ENCODE results near the gene TIMP4. TPM values are rescaled to one million over a fixed set of nuclear protein-coding genes. Genes with fewer than 3 reads are reported as not detected.
A peak's percentile ranks its signal among the peaks of the same experiment; 100 is the strongest.

TIMP4 gene
- total RNA-seq, 1 experiment from 2014 or later: 40.3 TPM

- no peak for DNase-seq
- Histone ChIP-seq H3K27me3 (ENCODE audit: control insufficient read depth, insufficient read depth, low read length) (no peaks in the 10 kb centered on the region), H3K4me3 (ENCODE audit: insufficient read depth, low read depth, low read length) (no peak overlapping the region), H3K36me3 (replicated peaks; ENCODE audit: control insufficient read depth, insufficient read depth, low read length) (no peaks in the 10 kb centered on the region; the same call in 1 of the 2 replicates)
Observed at GRCh38 chr3:12178091-12178820, 19.5 kb upstream of the TIMP4 start.

DNA sequence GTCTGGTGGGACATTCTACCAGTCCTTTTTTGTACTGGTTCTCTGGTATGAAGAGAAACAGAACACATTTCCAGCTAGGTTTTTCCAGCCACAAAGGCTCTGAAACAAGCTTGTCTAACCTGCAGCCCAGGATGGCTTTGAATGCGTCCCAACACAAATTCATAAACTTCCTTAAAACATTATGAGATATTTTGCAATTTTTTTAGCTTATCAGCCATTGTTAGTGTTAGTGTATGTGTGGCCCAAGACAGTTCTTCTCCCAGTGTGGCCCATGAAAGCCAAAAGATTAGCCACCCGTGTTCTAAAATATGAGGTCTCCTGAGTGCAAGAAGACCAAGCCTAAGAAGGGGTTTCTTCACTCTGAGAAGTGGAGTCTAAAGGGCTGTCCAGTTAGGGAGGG, 18.4 kb upstream of the TIMP4 start:
- DNase-seq: no peak
- H3K27me3 ChIP-seq (ENCODE audit: control insufficient read depth, insufficient read depth, low read length): no peaks in the 10 kb centered on the region
- no peak overlapping the region for H3K4me3 ChIP-seq (ENCODE audit: insufficient read depth, low read depth, low read length)
- H3K36me3 ChIP-seq (replicated peaks; ENCODE audit: control insufficient read depth, insufficient read depth, low read length): peaks cover 2% of the 10 kb centered on the region

DNA sequence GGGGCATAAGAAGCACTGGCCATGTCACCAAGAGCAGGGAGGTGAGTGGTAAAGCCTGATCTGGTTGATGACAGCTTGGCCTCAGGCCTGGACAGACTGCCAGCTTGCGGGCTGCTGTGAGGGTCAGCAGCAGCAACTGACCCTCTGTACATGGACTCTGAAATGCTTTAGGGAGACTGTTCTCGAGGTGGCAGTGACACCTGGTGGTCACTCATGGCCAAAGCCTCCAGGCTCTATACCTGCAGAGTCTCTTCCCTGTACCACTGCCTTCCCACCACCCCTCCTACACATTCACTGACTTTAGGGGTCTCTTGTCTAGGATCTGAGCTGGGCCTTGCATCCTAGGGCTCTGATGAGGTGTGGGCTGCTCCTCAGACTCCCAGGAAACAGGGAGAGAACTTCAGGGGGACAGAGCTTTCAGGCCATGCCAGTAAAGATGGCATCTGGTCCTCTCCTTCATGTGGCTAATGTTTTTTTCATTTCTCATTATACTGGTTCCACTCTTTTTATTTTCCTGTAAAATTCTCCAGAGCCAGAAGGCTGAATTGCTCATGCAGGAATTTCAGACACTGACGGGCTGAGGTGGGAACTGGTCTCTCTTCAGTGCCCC, 17.2 kb upstream of the TIMP4 start:
- H3K27me3 ChIP-seq (ENCODE audit: control insufficient read depth, insufficient read depth, low read length): no peaks in the 10 kb centered on the region
- peaks cover 2% of the 10 kb centered on the region for H3K36me3 ChIP-seq (replicated peaks; ENCODE audit: control insufficient read depth, insufficient read depth, low read length)
- peak; percentile 74 for DNase-seq
- H3K4me3 ChIP-seq (ENCODE audit: insufficient read depth, low read depth, low read length): no peak overlapping the region

GRCh38 chr3:12175137-12175593, 16.5 kb upstream of the TIMP4 start:
- no peak for DNase-seq
- Histone ChIP-seq H3K27me3 (ENCODE audit: control insufficient read depth, insufficient read depth, low read length) (no peaks in the 10 kb centered on the region), H3K36me3 (replicated peaks; ENCODE audit: control insufficient read depth, insufficient read depth, low read length) (peaks cover 4% of the 10 kb centered on the region), H3K4me3 (ENCODE audit: insufficient read depth, low read depth, low read length) (no peak overlapping the region)

- no peak overlapping the region for H3K4me3 ChIP-seq (ENCODE audit: insufficient read depth, low read depth, low read length)
- no peak for DNase-seq
- no peaks in the 10 kb centered on the region for H3K27me3 ChIP-seq (ENCODE audit: control insufficient read depth, insufficient read depth, low read length)
Observed at GRCh38 chr3:12170207-12170606, 11.5 kb upstream of the TIMP4 start.

DNA sequence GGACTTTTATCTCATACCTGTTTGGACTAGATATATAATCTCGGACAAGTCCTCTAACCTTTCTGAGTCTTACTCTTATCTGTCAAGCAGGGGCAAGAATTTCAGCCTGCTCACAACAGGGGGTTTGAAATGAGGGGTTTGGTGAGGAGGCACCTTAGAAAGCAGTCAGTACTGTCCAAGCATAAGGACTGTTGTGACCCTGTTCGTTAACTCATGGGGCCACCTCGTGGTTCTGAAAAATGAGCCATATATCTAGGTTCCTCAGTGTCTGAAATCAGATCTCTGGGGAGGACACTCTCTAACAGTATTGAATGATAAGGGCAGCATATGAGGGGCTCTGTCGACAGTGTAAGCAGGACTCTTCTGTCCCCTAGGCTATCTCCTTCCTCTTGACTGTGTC, 7.2 kb upstream of the TIMP4 start:
- H3K27me3 ChIP-seq (ENCODE audit: control insufficient read depth, insufficient read depth, low read length): no peaks in the 10 kb centered on the region
- no peak overlapping the region for H3K4me3 ChIP-seq (ENCODE audit: insufficient read depth, low read depth, low read length)
- DNase-seq: no peak
- H3K36me3 ChIP-seq (replicated peaks; ENCODE audit: control insufficient read depth, insufficient read depth, low read length): peaks cover 2% of the 10 kb centered on the region

More at GRCh38 chr3:12170207-12170606, 11.5 kb upstream of the TIMP4 start:
- peaks cover 4% of the 10 kb centered on the region for H3K36me3 ChIP-seq (replicated peaks; ENCODE audit: control insufficient read depth, insufficient read depth, low read length)

DNA sequence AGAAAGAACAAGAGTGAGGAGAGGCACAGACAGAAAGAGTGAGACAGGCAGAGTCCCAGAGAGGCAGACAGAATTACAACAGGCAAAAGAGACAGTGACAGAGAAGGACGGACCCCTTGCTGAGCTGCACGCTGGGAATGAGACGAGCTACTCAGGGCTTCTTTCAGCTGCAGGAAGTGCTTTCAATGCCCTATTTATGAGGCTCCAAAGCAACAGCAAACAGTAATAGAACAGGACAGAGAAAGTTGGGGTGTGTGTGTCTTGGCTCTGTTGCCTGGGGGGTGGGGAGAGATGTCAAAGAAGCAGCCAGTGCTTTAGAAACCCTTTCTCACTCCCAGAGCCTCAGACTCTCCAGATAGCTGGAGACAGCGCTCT, 502 bp upstream of the TIMP4 start:
- DNase-seq: peak; percentile 57
- peak overlapping the region; percentile 44 for H3K4me3 ChIP-seq (ENCODE audit: insufficient read depth, low read depth, low read length)
- H3K36me3 ChIP-seq (replicated peaks; ENCODE audit: control insufficient read depth, insufficient read depth, low read length): no peaks in the 10 kb centered on the region
- H3K27me3 ChIP-seq (ENCODE audit: control insufficient read depth, insufficient read depth, low read length): no peaks in the 10 kb centered on the region

- Histone ChIP-seq H3K36me3 (replicated peaks; ENCODE audit: control insufficient read depth, insufficient read depth, low read length) (no peaks in the 10 kb centered on the region), H3K27me3 (ENCODE audit: control insufficient read depth, insufficient read depth, low read length) (no peaks in the 10 kb centered on the region), H3K4me3 (ENCODE audit: insufficient read depth, low read depth, low read length) (no peak overlapping the region)
- no peak for DNase-seq
Observed at GRCh38 chr3:12157026-12157425, 1.7 kb downstream of the TIMP4 start.

DNA sequence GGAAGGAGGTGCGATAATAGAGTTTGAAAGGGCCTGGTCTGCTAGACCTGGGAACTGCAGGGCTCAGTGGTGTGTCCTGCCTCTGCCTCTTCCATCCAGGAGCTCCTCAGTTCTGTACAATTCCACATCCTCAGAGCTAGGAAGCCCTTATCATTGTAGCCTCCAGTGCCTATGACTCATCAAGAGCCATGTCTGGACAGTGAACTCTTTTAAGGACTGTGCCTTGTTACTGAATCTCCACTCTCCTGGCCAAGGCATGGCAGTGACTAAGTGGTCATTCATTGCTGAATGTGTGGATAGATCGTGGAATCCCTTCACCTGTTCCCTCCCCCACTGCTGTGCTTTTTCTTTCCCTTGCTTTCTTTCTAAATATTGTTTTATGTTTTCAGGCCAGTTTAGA, 2.9 kb downstream of the TIMP4 start:
- no peaks in the 10 kb centered on the region for H3K27me3 ChIP-seq (ENCODE audit: control insufficient read depth, insufficient read depth, low read length)
- H3K36me3 ChIP-seq (replicated peaks; ENCODE audit: control insufficient read depth, insufficient read depth, low read length): no peaks in the 10 kb centered on the region; the same call in 1 of the 2 replicates
- no peak for DNase-seq
- no peak overlapping the region for H3K4me3 ChIP-seq (ENCODE audit: insufficient read depth, low read depth, low read length)

DNA sequence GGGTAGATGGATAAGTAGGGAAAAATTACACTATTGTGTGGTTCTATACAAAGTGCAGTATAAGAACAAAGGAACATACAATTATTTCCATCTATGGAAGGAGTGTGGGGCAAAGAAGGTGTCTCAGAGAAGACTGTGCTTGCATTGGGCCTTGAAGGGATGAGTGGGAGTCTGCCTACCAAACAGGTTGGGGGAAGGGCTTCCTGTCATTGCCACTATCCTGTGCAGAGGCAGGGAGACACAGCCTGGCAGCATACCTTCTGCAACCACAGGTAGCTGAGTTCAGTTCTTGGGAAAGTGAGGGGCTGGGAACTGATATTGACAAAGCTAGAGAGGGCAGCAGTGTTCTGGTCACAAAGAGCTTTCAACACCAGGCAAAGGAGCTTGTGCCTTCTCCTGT, 3.4 kb downstream of the TIMP4 start:
- Histone ChIP-seq H3K27me3 (ENCODE audit: control insufficient read depth, insufficient read depth, low read length) (no peaks in the 10 kb centered on the region), H3K36me3 (replicated peaks; ENCODE audit: control insufficient read depth, insufficient read depth, low read length) (no peaks in the 10 kb centered on the region; the same call in 1 of the 2 replicates), H3K4me3 (ENCODE audit: insufficient read depth, low read depth, low read length) (no peak overlapping the region)
- no peak for DNase-seq

GRCh38 chr3:12154151-12154550, 4.6 kb downstream of the TIMP4 start:
- H3K27me3 ChIP-seq (ENCODE audit: control insufficient read depth, insufficient read depth, low read length): no peaks in the 10 kb centered on the region
- no peaks in the 10 kb centered on the region; the same call in 1 of the 2 replicates for H3K36me3 ChIP-seq (replicated peaks; ENCODE audit: control insufficient read depth, insufficient read depth, low read length)
- no peak for DNase-seq
- H3K4me3 ChIP-seq (ENCODE audit: insufficient read depth, low read depth, low read length): no peak overlapping the region

GRCh38 chr3:12150112-12150511, 8.6 kb downstream of the TIMP4 start:
- Histone ChIP-seq H3K36me3 (replicated peaks; ENCODE audit: control insufficient read depth, insufficient read depth, low read length) (no peaks in the 10 kb centered on the region; the same call in 1 of the 2 replicates), H3K4me3 (ENCODE audit: insufficient read depth, low read depth, low read length) (no peak overlapping the region), H3K27me3 (ENCODE audit: control insufficient read depth, insufficient read depth, low read length) (no peaks in the 10 kb centered on the region)
- DNase-seq: no peak

DNA sequence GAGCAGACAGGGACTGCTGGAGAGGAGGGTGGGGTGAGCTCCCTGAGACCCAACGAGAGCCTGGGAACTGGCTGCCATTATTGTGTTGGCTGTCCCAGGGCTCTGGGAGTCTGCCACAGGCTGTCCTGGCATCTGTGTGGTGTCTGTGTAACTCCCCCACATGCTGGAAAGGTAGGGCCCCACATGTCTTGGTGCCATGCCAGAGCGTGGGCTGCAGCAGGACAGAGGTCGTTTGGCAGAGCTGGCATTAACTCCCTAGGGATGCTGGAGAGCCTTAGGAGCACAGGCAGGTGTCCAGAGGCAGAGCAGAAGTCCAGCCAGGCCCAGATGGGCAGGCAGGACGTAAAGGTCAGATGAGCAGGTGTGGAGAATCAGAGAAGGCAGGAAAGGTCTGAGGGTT, 9.7 kb downstream of the TIMP4 start:
- H3K27me3 ChIP-seq (ENCODE audit: control insufficient read depth, insufficient read depth, low read length): no peaks in the 10 kb centered on the region
- DNase-seq: no peak
- no peak overlapping the region for H3K4me3 ChIP-seq (ENCODE audit: insufficient read depth, low read depth, low read length)
- H3K36me3 ChIP-seq (replicated peaks; ENCODE audit: control insufficient read depth, insufficient read depth, low read length): no peaks in the 10 kb centered on the region; the same call in 1 of the 2 replicates

- DNase-seq: no peak
- Histone ChIP-seq H3K27me3 (ENCODE audit: control insufficient read depth, insufficient read depth, low read length) (no peaks in the 10 kb centered on the region), H3K36me3 (replicated peaks; ENCODE audit: control insufficient read depth, insufficient read depth, low read length) (no peaks in the 10 kb centered on the region; the same call in 1 of the 2 replicates), H3K4me3 (ENCODE audit: insufficient read depth, low read depth, low read length) (no peak overlapping the region)
Observed at GRCh38 chr3:12148183-12148940, 10.3 kb downstream of the TIMP4 start.

Data from H7 (cell line).